Coronary artery (tissue), 2 donors: ENCODE measurements around the gene PLEKHA7.
"Not testable (repeated sequence)": the region's sequence is repeated elsewhere in the genome, so short reads cannot be mapped to it uniquely, and the experiment has no call there.

Experiments
- DNase-seq: peaks from one replicate; pipeline ENCODE4 v3.0.0-alpha.2; 2017; ENCODE audit warnings: low spot score
- H3K27ac ChIP-seq, 2 donors: fragments of 200-600 bp; sonication (generic); one replicate each; pipeline ENCODE4 v1.5.1; 2016 to 2019
- H3K4me3 ChIP-seq: fragments of 200-600 bp; sonication (generic); 2 replicates; pipeline ENCODE4 v1.5.1; 2016; ENCODE audit warnings: mild to moderate bottlenecking, moderate library complexity
- TF ChIP-seq, protein P1 (sequence below): fragments of 200-600 bp; sonication (generic); IDR thresholded peaks from one replicate; pipeline ENCODE4 v1.5.1; 2019; ENCODE audit warnings: antibody characterized with exemption

The PLEKHA7 gene

GRCh38 chr11:16964501-16964900, 49.7 kb downstream of the PLEKHA7 start:
- Histone ChIP-seq H3K4me3 (no peak overlapping the region), H3K27ac (no peak overlapping the region)
- DNase-seq: no peak
- TF ChIP-seq, protein P1, sequence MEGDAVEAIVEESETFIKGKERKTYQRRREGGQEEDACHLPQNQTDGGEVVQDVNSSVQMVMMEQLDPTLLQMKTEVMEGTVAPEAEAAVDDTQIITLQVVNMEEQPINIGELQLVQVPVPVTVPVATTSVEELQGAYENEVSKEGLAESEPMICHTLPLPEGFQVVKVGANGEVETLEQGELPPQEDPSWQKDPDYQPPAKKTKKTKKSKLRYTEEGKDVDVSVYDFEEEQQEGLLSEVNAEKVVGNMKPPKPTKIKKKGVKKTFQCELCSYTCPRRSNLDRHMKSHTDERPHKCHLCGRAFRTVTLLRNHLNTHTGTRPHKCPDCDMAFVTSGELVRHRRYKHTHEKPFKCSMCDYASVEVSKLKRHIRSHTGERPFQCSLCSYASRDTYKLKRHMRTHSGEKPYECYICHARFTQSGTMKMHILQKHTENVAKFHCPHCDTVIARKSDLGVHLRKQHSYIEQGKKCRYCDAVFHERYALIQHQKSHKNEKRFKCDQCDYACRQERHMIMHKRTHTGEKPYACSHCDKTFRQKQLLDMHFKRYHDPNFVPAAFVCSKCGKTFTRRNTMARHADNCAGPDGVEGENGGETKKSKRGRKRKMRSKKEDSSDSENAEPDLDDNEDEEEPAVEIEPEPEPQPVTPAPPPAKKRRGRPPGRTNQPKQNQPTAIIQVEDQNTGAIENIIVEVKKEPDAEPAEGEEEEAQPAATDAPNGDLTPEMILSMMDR: no peak

- DNase-seq: no peak
- TF ChIP-seq, protein P1: no peak
- H3K27ac ChIP-seq: no peak overlapping the region
- no peak overlapping the region for H3K4me3 ChIP-seq
These were observed 50.8 kb downstream of the PLEKHA7 start for GRCh38 chr11:16963316-16963876.

GRCh38 chr11:16962589-16962988, 51.6 kb downstream of the PLEKHA7 start:
- not testable (repeated sequence) for DNase-seq, H3K27ac ChIP-seq, H3K4me3 ChIP-seq

GRCh38 chr11:16962146-16962545, 52.1 kb downstream of the PLEKHA7 start:
- no peak for DNase-seq
- H3K27ac ChIP-seq: no peak overlapping the region
- TF ChIP-seq, protein P1: no peak
- H3K4me3 ChIP-seq: no peak overlapping the region

GRCh38 chr11:16960250-16960649, 54.0 kb downstream of the PLEKHA7 start:
- H3K27ac ChIP-seq: no peak overlapping the region
- TF ChIP-seq, protein P1: no peak
- no peak overlapping the region for H3K4me3 ChIP-seq
- no peak for DNase-seq

GRCh38 chr11:16959602-16960001, 54.6 kb downstream of the PLEKHA7 start:
- Histone ChIP-seq H3K27ac (no peak overlapping the region), H3K4me3 (no peak overlapping the region)
- no peak for DNase-seq
- TF ChIP-seq, protein P1: no peak

- Histone ChIP-seq H3K27ac (no peak overlapping the region), H3K4me3 (no peak overlapping the region)
- no peak for DNase-seq
- TF ChIP-seq, protein P1: no peak
These were observed 55.4 kb downstream of the PLEKHA7 start for GRCh38 chr11:16958833-16959232.
